ENCODE measurements around the gene CIPC. TPM values are rescaled to one million over a fixed set of nuclear protein-coding genes. Genes with fewer than 3 reads are reported as not detected.

CIPC gene
- total and polyA plus RNA-seq, 9 of the 15 experiments (the other 6 are each of a cell fraction or from before 2014, with no cell fraction given), result 5.0 to 16.9 (median 10.7) TPM

DNA sequence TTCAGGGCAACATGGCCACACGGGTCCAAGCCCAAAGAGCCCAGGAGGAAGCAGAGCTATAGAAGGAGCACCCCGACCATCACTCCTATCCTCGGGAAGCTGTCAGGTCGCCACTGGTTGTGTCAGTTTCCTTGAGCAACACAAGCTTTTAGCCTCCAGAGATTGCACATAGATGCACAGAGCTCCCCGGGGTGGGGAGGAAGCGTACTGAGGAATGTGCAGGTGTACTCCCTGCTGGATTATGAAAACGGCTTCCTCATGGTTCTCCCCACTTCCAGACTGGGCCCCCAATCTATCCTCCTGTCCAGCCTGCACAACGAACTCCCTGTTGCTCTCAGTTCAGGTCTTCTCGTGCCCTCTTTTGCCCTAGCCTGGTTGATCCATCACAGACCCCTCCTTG, 39.3 kb upstream of the CIPC start:
- ChIA-PET CTCF (ENCODE audit: low intra/inter-chr PET ratio) (interaction anchor here (2.4 kb wide), 1 partner anchor 145 kb away, joined by 17 read pairs; no protein-coding TSS in a partner anchor), POLR2A (interaction anchor here (0.6 to 1.2 kb wide), 2 partner anchors 11 to 31 kb away, joined by 3 read pairs; no protein-coding TSS in a partner anchor)
- WGBS (ENCODE audit: insufficient coverage, low coverage, missing lambda C conversion rate), result 66% methylated on average over 7 of the region's 9 CpGs
- Histone ChIP-seq H3K79me2 (ENCODE audit: control insufficient read depth, insufficient read depth, low read length) (no peaks in the 10 kb centered on the region), H3K9me1 (ENCODE audit: control insufficient read depth, insufficient read depth, low read length) (no peaks in the 10 kb centered on the region), H4K20me1 (replicated peaks; ENCODE audit: control insufficient read depth, insufficient read depth, low read length) (no peaks in the 10 kb centered on the region), H3K27me3 (ENCODE audit: control insufficient read depth in 2 of 2, insufficient read depth in 2 of 2, low read length in 2 of 2) (no peaks in the 10 kb centered on the region), H3K4me1 (replicated peaks in 1 of 2; ENCODE audit: control insufficient read depth in 2 of 2, insufficient read depth in 2 of 2, low read length in 2 of 2) (peaks cover 6 to 7% of the 10 kb centered on the region in 2 experiments; a peak in 3 of 5 replicates), H3K9me3 (replicated peaks; ENCODE audit: control insufficient read depth, insufficient read depth, low read depth, low read length) (no peaks in the 10 kb centered on the region), H3K9ac (ENCODE audit: insufficient read depth in 1 of 2, low read depth in 2 of 2, low read length in 2 of 2) (no peak overlapping the region), H3K36me3 (ENCODE audit: control insufficient read depth, insufficient read depth, low read length) (no peaks in the 10 kb centered on the region), H3K27ac (ENCODE audit: extremely low read depth, low read depth, low read length) (no peak overlapping the region), H3K4me2 (ENCODE audit: insufficient read depth, low read length) (no peak overlapping the region), H2AFZ (ENCODE audit: low read depth, low read length) (peak overlapping the region; percentile 86; the same call in 1 of the 2 replicates), H3K4me3 (no peak overlapping the region)
- no TSS peak for BruUV-seq (replicated peaks)
- FAIRE-seq, result no peak
- DNase-seq (ENCODE audit: extremely low read depth in 1 of 4, low spot score in 3 of 4), result no peak
- in situ Hi-C loops (cut with MboI), result loop anchor here (5.0 to 25.0 kb wide), 2 partner anchors 146 to 346 kb away; no protein-coding TSS in a partner anchor
- intact Hi-C loops (cut with micrococcal nuclease), result loop anchor here (5.0 kb wide), 1 partner anchor 36 kb away; no protein-coding TSS in a partner anchor
- no peak for ATAC-seq
- TF ChIP-seq RFX5 (IDR thresholded peaks at IDR 0.05; ENCODE audit: low read depth, low read length) (no peak), RNF2 (IDR thresholded peaks at IDR 0.05) (no peak), KAT8 (IDR thresholded peaks at IDR 0.05; ENCODE audit: low read depth) (no peak), ZNF449 (CRISPR knock-in tag; IDR thresholded peaks at IDR 0.05) (no peak), TCF7L2 (IDR thresholded peaks at IDR 0.05; ENCODE audit: low read depth, low read length) (no peak), CXXC5 (CRISPR knock-in tag; IDR thresholded peaks at IDR 0.05) (no peak)
